ENCODE measurements around the gene CPLX1. TPM values are rescaled to one million over a fixed set of nuclear protein-coding genes. Genes with fewer than 3 reads are reported as not detected.

The CPLX1 gene
- total RNA-seq, 1 donor from 2014 or later: 4.8 TPM

DNA sequence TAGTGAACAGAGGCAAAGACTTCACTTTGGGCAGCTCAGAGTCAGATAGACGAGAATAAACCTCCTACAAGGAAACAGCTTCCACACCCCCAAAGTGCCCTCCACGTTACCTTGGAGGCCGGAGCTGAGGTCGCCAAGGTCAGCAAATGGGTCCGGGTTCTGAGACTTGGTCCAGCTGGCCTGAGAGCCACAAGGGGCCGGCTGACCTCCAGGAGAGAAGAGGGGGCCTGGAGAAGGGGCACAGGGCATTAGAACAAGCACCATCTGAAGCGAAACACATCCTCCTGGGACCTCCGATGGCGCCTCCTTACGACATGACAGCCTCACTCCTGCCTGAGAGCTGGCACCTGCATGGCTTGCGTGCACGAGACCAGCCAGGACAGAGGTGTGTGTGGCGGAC is 33.6 kb upstream of the CPLX1 start:
- H3K4me1 ChIP-seq: no peaks in the 10 kb centered on the region
- intact Hi-C loops (cut with micrococcal nuclease): no loop called here
- H3K9me3 ChIP-seq (replicated peaks): peaks cover 4% of the 10 kb centered on the region
- DNase-seq: no peak
- H3K27me3 ChIP-seq (ENCODE audit: low read depth): no peaks in the 10 kb centered on the region
- no peak overlapping the region for H3K4me3 ChIP-seq
- H3K27ac ChIP-seq (replicated peaks): no peak overlapping the region
- H3K36me3 ChIP-seq: peaks cover 87% of the 10 kb centered on the region
- TF ChIP-seq CTCF (IDR thresholded peaks at IDR 0.05; ENCODE audit: borderline replicate concordance): no peak

DNA sequence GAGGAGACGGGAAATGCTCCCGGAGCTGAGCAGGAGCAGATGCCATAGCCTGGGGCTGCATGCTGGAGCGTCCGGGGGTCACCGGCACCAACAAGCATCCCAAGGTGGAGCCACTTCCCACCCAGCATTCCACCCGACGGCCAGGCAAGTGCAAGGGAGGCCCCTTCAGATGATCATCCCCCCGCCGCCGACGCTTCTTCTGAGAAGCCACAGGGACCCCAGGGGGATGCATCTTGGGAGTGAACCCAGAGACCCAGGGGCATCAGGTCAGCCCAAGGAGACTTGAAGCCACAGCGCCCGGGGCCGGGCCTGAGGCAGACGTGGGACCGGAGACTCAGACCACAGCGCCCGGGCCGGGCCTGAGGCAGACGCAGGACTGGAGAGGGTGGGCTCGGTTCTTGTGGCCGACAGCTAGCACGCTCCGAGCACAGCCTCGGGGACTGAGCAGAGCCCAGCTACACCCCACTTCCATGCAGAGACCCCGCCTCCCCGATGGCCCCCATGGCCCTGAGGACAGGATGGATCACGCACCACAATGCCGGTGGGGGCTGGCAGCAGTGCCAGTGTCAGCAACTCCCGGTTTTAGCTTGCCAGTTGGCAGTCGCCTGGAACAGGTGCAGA is 33.0 kb upstream of the CPLX1 start:
- H3K27ac ChIP-seq (replicated peaks): no peak overlapping the region
- TF ChIP-seq CTCF (IDR thresholded peaks at IDR 0.05; ENCODE audit: borderline replicate concordance): no peak
- H3K9me3 ChIP-seq (replicated peaks): peaks cover 4% of the 10 kb centered on the region
- no peaks in the 10 kb centered on the region for H3K4me1 ChIP-seq
- DNase-seq: no peak
- H3K4me3 ChIP-seq: no peak overlapping the region
- H3K27me3 ChIP-seq (ENCODE audit: low read depth): no peaks in the 10 kb centered on the region
- peaks cover 84% of the 10 kb centered on the region for H3K36me3 ChIP-seq
- intact Hi-C loops (cut with micrococcal nuclease): no loop called here

DNA sequence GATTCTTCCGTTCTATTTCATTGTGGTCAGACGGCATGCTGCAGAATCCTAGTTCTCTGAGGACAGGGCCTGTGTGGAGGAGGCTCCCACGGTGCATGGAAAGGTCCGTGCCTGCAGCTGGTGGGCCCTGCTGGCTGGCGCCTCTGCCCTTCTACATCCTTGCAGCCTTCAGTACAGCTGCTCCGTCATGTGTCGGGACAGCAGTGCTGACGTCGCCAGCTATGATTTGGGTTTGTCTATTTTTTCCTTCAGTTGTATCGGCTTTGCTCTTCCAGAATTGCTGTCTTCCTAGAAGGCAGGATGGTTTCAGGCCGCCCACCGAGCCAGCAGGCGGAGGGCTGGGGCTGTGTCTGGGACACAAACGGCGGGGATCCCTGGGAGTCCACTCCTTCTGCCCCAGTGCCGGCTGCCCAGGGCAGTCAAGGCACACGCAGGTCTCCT is 32.1 kb upstream of the CPLX1 start:
- no peaks in the 10 kb centered on the region for H3K4me1 ChIP-seq
- H3K9me3 ChIP-seq (replicated peaks): peaks cover 4% of the 10 kb centered on the region
- no peak overlapping the region for H3K4me3 ChIP-seq
- no peaks in the 10 kb centered on the region for H3K27me3 ChIP-seq (ENCODE audit: low read depth)
- no peak for TF ChIP-seq CTCF (IDR thresholded peaks at IDR 0.05; ENCODE audit: borderline replicate concordance)
- H3K36me3 ChIP-seq: peaks cover 78% of the 10 kb centered on the region
- H3K27ac ChIP-seq (replicated peaks): no peak overlapping the region
- DNase-seq: no peak
- intact Hi-C loops (cut with micrococcal nuclease): no loop called here

DNA sequence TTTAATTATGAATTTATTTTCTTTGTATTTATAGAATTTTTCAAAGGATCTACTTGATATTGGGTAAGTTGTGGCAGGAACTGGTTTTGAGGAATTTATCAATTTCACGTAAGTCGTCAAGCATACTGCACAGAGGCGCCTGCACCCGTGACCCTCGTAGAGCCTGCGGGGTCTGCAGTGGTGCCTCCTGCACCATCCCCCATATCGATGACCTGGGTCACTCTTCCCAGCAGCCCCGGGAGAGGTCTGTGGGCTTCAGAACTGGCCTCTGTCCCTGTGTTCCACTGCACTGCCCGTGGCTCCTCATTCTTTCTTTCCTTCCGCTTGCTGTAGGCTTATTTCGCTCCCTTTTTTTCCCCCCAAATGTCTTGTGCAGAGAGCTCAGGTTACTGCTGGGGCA is 31.5 kb upstream of the CPLX1 start:
- H3K27ac ChIP-seq (replicated peaks): no peak overlapping the region
- DNase-seq: no peak
- no peaks in the 10 kb centered on the region for H3K4me1 ChIP-seq
- H3K36me3 ChIP-seq: peaks cover 77% of the 10 kb centered on the region
- H3K27me3 ChIP-seq (ENCODE audit: low read depth): no peaks in the 10 kb centered on the region
- TF ChIP-seq CTCF (IDR thresholded peaks at IDR 0.05; ENCODE audit: borderline replicate concordance): no peak
- intact Hi-C loops (cut with micrococcal nuclease): no loop called here
- no peak overlapping the region for H3K4me3 ChIP-seq
- H3K9me3 ChIP-seq (replicated peaks): peaks cover under 1% of the 10 kb centered on the region

DNA sequence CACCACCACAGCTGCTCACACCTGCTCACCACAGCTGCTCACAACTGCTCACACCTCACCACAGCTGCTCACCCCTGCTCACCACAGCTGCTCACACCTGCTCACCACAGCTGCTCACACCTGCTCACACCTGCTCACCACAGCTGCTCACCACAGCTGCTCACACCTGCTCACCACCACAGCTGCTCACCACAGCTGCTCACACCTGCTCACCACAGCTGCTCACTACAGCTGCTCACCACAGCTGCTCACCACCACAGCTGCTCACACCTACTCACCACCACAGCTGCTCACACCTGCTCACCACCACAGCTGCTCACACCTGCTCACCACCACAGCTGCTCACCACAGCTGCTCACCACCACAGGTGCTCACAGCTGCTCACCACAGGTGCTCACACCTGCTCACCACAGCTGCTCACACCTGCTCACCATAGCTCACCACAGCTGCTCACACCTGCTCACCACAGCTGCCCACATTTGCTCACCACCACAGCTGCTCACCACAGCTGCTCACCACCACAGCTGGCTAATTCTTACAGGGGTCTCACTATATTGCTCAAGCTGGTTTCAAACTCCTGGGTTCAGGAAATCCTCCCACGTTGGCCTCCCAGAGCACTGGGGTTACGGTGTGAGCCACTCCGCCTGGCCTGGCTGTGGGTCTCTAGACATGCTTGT is 30.4 kb upstream of the CPLX1 start:
- Histone ChIP-seq H3K4me1 (no peaks in the 10 kb centered on the region), H3K27ac (replicated peaks) (no peak overlapping the region), H3K9me3 (replicated peaks) (no peaks in the 10 kb centered on the region), H3K27me3 (ENCODE audit: low read depth) (no peaks in the 10 kb centered on the region), H3K36me3 (peaks cover 76% of the 10 kb centered on the region), H3K4me3 (no peak overlapping the region)
- DNase-seq: no peak
- intact Hi-C loops (cut with micrococcal nuclease): no loop called here
- no peak for TF ChIP-seq CTCF (IDR thresholded peaks at IDR 0.05; ENCODE audit: borderline replicate concordance)

Data from left ventricle myocardium inferior (tissue), 1 donor.